Naive thymus-derived CD8-positive, alpha-beta T cell (primary cell): ENCODE results near the gene WSB1. TPM values are rescaled to one million over a fixed set of nuclear protein-coding genes. Genes with fewer than 3 reads are reported as not detected.
"Not testable (repeated sequence)": the region's sequence is repeated elsewhere in the genome, so short reads cannot be mapped to it uniquely, and the experiment has no call there.

Source experiments
- ATAC-seq, 2 donors: fragments of 150-1000 bp; cut with Tn5 transposase in 1 of 2; sonication (Bioruptor Pico), chemical (Tn5 transposase) in 1 of 2; 1 replicate in 1 of 2; 2 replicates in 1 of 2; pipeline ENCODE4 v1.10.0; 2021; ENCODE audit warnings: mild to moderate bottlenecking in 2 of 2, moderate library complexity in 2 of 2
- POLR2A ChIA-PET: fragments of 350-600 bp; sonication (Branson Sonifier 250); formaldehyde crosslinking; loops from one replicate; lab custom pipeline; 2021; ENCODE audit warnings: antibody characterized with exemption; lab: Charles Lee
- DNase-seq, 10 donors: peaks; one replicate each; pipeline versions ENCODE4 v3.0.0 to v3.0.0-alpha.2; 2020 to 2022
- H3K27ac Mint-ChIP-seq, 10 donors: one replicate each; pipeline ENCODE4 v1.8.0; 2020 to 2022; ENCODE audit warnings: mild to moderate bottlenecking in 10 of 10, mixed read lengths in 10 of 10, moderate library complexity in 4 of 10, inconsistent platforms in 1 of 10
- H3K27me3 Mint-ChIP-seq, 5 donors: one replicate each; pipeline ENCODE4 v1.8.0; 2021 to 2022; ENCODE audit warnings: mixed read lengths in 5 of 5
- H3K36me3 Mint-ChIP-seq, 3 donors: one replicate each; pipeline ENCODE4 v1.8.0; 2020 to 2022; ENCODE audit warnings: mixed read lengths in 3 of 3, mild to moderate bottlenecking in 2 of 3, inconsistent platforms in 1 of 3
- H3K4me1 Mint-ChIP-seq, 4 donors: one replicate each; pipeline ENCODE4 v1.8.0; 2021 to 2022; ENCODE audit warnings: mixed read lengths in 4 of 4
- H3K4me3 Mint-ChIP-seq, 10 donors: one replicate each; pipeline ENCODE4 v1.8.0; 2020 to 2022; ENCODE audit warnings: mild to moderate bottlenecking in 10 of 10, mixed read lengths in 10 of 10, moderate library complexity in 6 of 10, inconsistent platforms in 1 of 10
- H3K9me3 Mint-ChIP-seq, 9 donors: one replicate each; pipeline ENCODE4 v1.8.0; 2020 to 2022; ENCODE audit warnings: mixed read lengths in 9 of 9, mild to moderate bottlenecking in 3 of 9, inconsistent platforms in 1 of 9, moderate library complexity in 1 of 9
- polyA plus RNA-seq, 3 donors: library from polyadenylated mRNA; unstranded; fragments of 300-500 nt; fragmentation: Illumina TruSeq; gene quantifications; one replicate each; pipeline ENCODE4 v1.2.3, GENCODE V29; 2021
- total RNA-seq, 8 experiments: library from RNA in 2 of 8; stranded (reverse) in 2 of 8; gene quantifications; one replicate each; pipeline ENCODE4 v1.2.3 and lab custom pipeline; 2021 to 2026

WSB1 gene
- total and polyA plus RNA-seq, 5 experiments from 2014 or later: 128 to 186 (median 154) TPM

DNA sequence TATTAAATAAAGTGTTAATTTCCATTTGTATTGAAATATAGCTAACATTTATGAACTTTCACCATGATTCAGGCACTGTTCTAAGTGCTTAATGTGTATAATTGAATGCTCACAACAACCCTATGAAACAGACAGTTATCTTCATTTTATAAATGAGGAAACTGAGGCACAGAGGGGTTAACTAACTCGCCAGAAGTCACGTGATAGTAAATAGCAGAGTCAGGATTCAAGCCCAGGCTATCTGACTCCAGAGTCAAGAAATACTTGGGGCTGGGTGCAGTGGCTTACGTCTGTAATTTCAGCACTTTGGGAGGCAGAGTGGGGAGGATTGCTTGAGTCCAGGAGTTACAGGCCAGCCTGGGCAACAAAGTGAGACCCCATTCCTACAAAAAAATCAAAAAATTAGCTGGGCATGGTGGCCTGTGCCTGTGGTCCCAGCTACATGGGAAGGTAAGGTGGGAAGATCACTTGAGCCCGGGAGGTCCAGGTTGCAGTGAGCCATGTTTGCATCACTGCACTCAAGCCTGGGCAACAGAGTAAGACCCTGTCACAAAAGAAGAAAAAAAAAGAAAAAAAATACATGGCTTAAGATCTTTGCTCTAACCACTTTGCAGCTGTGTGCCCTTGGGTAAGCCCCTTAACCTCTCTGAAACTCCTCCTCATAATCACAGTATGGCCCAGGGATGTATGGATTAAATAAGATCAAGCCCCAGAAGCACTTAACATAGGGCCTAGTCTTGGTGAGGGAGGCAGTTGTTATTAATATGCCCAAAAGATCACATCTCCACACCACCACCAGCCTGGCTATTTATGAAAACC lies 29.0 kb downstream of the WSB1 start:
- Mint-ChIP-seq H3K27ac (peak overlapping the region in 1 of 10 donors; percentile 6), H3K4me1 (no peaks in the 10 kb centered on the region), H3K27me3 (peaks cover 0 to 2% (median 0%) of the 10 kb centered on the region in 5 donors), H3K9me3 (no peaks in the 10 kb centered on the region), H3K4me3 (no peak overlapping the region), H3K36me3 (peaks cover 0 to 5% (median 0%) of the 10 kb centered on the region in 3 donors)
- POLR2A ChIA-PET: interaction anchor here (0.6 kb wide), 1 partner anchor 219 kb away, joined by 3 read pairs; no protein-coding TSS in a partner anchor
- DNase-seq (no peak), ATAC-seq (no peak)

- no peak for ATAC-seq
- Mint-ChIP-seq H3K36me3 (no peaks in the 10 kb centered on the region), H3K4me1 (no peaks in the 10 kb centered on the region), H3K4me3 (no peak overlapping the region), H3K27me3 (peaks cover 0 to 2% (median 0%) of the 10 kb centered on the region in 5 donors), H3K9me3 (no peaks in the 10 kb centered on the region), H3K27ac (no peak overlapping the region)
- DNase-seq: no peak
- POLR2A ChIA-PET: interaction anchor here (0.6 kb wide), 1 partner anchor 218 kb away, joined by 3 read pairs; no protein-coding TSS in a partner anchor
Observed at GRCh38 chr17:27323538-27324215, 29.8 kb downstream of the WSB1 start.

- POLR2A ChIA-PET: no interaction called here
- H3K27ac Mint-ChIP-seq: no peak overlapping the region
- no peaks in the 10 kb centered on the region for H3K4me1 Mint-ChIP-seq
- H3K27me3 Mint-ChIP-seq: peaks cover 0 to 2% (median 0%) of the 10 kb centered on the region in 5 donors
- H3K36me3 Mint-ChIP-seq: no peaks in the 10 kb centered on the region
- no peak overlapping the region for H3K4me3 Mint-ChIP-seq
- no peaks in the 10 kb centered on the region for H3K9me3 Mint-ChIP-seq
- ATAC-seq (no peak), DNase-seq (no peak)
Observed at GRCh38 chr17:27324771-27325339, 30.9 kb downstream of the WSB1 start.

- peaks cover 0 to 2% (median 0%) of the 10 kb centered on the region in 4 donors for H3K4me1 Mint-ChIP-seq
Observed at GRCh38 chr17:27326051-27326450, 32.1 kb downstream of the WSB1 start.

GRCh38 chr17:27326585-27326984 lies 32.7 kb downstream of the WSB1 start:
- Mint-ChIP-seq H3K27me3 (peaks cover 0 to 2% (median 0%) of the 10 kb centered on the region in 5 donors), H3K4me1 (peaks cover 2 to 4% (median 2%) of the 10 kb centered on the region in 4 donors), H3K36me3 (no peaks in the 10 kb centered on the region), H3K9me3 (no peaks in the 10 kb centered on the region), H3K27ac (no peak overlapping the region), H3K4me3 (no peak overlapping the region)
- POLR2A ChIA-PET: interaction anchor here (0.9 kb wide), 1 partner anchor 33 kb away, joined by 3 read pairs; no protein-coding TSS in a partner anchor
- DNase-seq (no peak), ATAC-seq (no peak)

More at GRCh38 chr17:27326051-27326450, 32.1 kb downstream of the WSB1 start:
- DNase-seq: no peak
- POLR2A ChIA-PET: no interaction called here
- no peak for ATAC-seq
- Mint-ChIP-seq H3K9me3 (no peaks in the 10 kb centered on the region), H3K36me3 (no peaks in the 10 kb centered on the region), H3K27ac (peak overlapping the region in 1 of 10 donors; percentile 4), H3K27me3 (peaks cover 0 to 2% (median 0%) of the 10 kb centered on the region in 5 donors), H3K4me3 (no peak overlapping the region)

DNA sequence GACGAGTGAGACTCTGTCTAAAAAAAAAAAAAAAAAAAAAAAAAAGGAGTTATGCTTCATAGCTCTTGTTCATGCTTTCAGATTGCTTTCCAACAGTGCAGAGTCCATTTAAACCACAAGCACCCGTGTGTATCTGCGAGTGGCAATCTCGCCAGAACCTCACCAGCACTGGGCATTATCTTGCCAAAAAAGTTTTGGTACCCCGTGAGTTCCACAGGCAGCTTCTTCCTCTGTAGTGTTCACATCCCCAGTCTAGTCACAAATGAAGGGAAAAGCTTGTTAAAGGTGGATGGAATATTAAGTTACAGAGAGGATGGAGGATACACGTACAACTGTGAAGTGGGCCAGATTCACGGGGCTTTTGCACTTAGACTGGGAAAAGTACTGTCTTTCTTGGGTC lies 33.5 kb downstream of the WSB1 start:
- H3K4me3 Mint-ChIP-seq: no peak overlapping the region
- H3K4me1 Mint-ChIP-seq: peaks cover 2 to 12% (median 10%) of the 10 kb centered on the region in 4 donors
- DNase-seq (no peak), ATAC-seq (no peak)
- POLR2A ChIA-PET: interaction anchor here (0.6 to 0.9 kb wide), 2 partner anchors 16 to 34 kb away, joined by 3 read pairs; no protein-coding TSS in a partner anchor
- H3K36me3 Mint-ChIP-seq: no peaks in the 10 kb centered on the region
- no peak overlapping the region for H3K27ac Mint-ChIP-seq
- H3K27me3 Mint-ChIP-seq: peaks cover 0 to 2% (median 0%) of the 10 kb centered on the region in 5 donors
- no peaks in the 10 kb centered on the region for H3K9me3 Mint-ChIP-seq

DNA sequence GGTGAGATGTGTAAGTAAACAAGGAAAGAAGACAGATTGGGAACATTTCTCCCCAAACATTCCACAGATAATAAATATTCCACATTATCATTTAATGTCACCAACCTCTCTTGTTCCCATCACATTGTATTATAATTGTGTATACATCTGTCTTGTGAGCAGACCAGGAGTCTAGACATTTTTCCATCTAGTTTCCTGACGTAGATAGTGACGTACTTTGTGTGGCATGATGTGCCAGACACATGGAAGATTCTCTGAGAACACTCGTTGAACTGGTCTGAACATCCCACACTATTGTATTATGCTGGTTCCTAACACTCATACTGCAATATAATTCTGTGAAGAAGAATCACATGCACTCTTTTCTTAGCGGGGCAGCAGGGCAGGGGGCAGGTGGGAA lies 34.0 kb downstream of the WSB1 start:
- POLR2A ChIA-PET: interaction anchor here (0.6 kb wide), 1 partner anchor 17 kb away, joined by 3 read pairs; no protein-coding TSS in a partner anchor
- Mint-ChIP-seq H3K9me3 (no peaks in the 10 kb centered on the region), H3K27ac (no peak overlapping the region), H3K4me3 (no peak overlapping the region), H3K4me1 (peaks cover 2 to 16% (median 13%) of the 10 kb centered on the region in 4 donors), H3K36me3 (no peaks in the 10 kb centered on the region), H3K27me3 (peaks cover 0 to 2% (median 0%) of the 10 kb centered on the region in 5 donors)
- ATAC-seq (no peak), DNase-seq (no peak)

DNA sequence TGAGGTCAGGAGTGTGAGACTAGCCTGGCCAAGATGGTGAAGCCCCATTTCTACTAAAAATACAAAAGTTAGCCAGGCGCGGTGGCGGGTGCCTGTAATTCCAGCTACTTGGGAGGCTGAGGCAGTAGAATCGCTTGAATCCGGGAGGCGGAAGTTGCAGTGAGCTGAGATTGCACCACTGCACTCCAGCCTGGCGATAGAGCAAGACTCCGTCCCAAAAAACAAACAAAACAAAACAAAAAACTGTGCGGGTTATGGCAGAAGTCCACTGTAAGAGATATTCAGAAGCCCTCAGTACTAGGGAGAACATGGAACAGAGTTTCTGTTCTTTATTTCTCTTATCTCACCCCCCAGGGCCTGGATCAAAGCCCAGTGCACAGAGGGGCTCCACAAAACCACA lies 34.8 kb downstream of the WSB1 start:
- ATAC-seq, POLR2A ChIA-PET, H3K27me3 Mint-ChIP-seq: not testable (repeated sequence)

GRCh38 chr17:27329146-27329805 lies 35.4 kb downstream of the WSB1 start:
- Mint-ChIP-seq H3K27me3 (peaks cover 0 to 2% (median 0%) of the 10 kb centered on the region in 5 donors), H3K36me3 (no peaks in the 10 kb centered on the region), H3K9me3 (no peaks in the 10 kb centered on the region), H3K27ac (peak overlapping the region in 3 of 10 donors; percentile 36 to 81 (median 67)), H3K4me3 (no peak overlapping the region), H3K4me1 (peaks cover 8 to 27% (median 23%) of the 10 kb centered on the region in 4 donors)
- DNase-seq: no peak
- POLR2A ChIA-PET: no interaction called here
- no peak for ATAC-seq

More for the DNA sequence above, 34.8 kb downstream of the WSB1 start:
- not testable (repeated sequence) for H3K4me3 Mint-ChIP-seq, H3K9me3 Mint-ChIP-seq, DNase-seq, H3K36me3 Mint-ChIP-seq
- Mint-ChIP-seq H3K27ac (peak overlapping the region in 1 of 10 donors; percentile 56), H3K4me1 (peaks cover 4 to 21% (median 19%) of the 10 kb centered on the region in 4 donors)

- no peak for DNase-seq
- no peaks in the 10 kb centered on the region for H3K9me3 Mint-ChIP-seq
- H3K36me3 Mint-ChIP-seq: no peaks in the 10 kb centered on the region
Observed at GRCh38 chr17:27332047-27332393, 38.1 kb downstream of the WSB1 start.

DNA sequence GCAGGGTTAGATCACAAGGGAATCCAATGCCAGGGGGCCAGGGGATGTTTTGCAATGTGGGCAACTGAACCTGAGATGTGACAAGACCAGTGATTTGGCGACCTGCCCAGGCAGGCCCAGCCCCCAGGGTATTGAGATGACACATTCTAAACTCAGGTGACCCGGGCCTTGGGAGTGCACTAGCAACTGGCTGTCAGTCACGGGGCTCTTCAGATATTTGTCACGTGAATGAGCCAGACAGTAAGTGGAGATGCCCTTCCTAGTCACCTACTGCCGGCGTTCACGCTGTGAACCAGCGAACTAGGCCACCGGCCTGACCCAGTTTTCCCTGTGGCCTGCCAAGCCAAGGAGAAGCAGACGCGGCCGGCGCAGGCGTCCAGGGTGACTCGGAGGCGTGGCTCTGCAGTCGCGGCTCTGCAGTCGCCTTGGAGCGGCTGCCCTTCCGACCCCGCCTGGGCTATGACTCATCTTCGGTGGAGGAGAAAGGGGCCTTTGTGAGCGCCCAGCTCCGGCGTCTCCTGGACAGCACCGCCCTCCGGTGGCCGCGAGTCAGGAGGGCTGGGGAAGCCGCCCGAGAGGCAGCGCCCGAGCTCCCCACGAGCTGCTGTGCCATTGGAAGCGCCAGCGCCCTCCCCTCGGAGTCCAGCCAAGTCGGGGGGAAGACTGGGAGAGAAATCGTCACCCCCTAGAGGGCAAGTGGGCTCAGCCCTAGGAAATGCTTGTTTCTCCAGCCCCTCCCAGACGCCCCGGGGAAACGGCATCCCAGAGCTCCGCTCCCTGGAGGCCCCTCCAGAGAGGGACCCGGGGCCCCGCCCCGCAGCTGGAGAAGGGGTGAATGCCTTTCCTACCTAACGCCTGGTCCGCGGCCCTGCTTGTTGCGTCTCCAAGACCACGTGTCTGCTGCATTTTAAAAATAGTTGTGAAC lies 38.8 kb downstream of the WSB1 start:
- Mint-ChIP-seq H3K9me3 (no peaks in the 10 kb centered on the region), H3K27ac (peak overlapping the region; percentile 51 to 98 (median 83)), H3K36me3 (no peaks in the 10 kb centered on the region), H3K27me3 (no peaks in the 10 kb centered on the region), H3K4me1 (peaks cover 8 to 34% (median 23%) of the 10 kb centered on the region in 4 donors), H3K4me3 (peak overlapping the region; percentile 75 to 89 (median 84))
- peak; percentile 84 to 91 for ATAC-seq
- POLR2A ChIA-PET: interaction anchor here (0.6 to 2.6 kb wide), 5 partner anchors 18 to 96 kb away, joined by 3 to 30 read pairs (median 3); partner anchors contain the start of gene WSB1
- peak; percentile 70 to 93 (median 80) for DNase-seq

More at GRCh38 chr17:27332047-27332393, 38.1 kb downstream of the WSB1 start:
- Mint-ChIP-seq H3K27me3 (peaks cover 0 to 2% (median 0%) of the 10 kb centered on the region in 5 donors), H3K4me1 (peaks cover 8 to 34% (median 23%) of the 10 kb centered on the region in 4 donors), H3K27ac (peak overlapping the region in 9 of 10 donors; percentile 60 to 94 (median 77)), H3K4me3 (peak overlapping the region; percentile 75 to 89 (median 82))
- no peak for ATAC-seq
- POLR2A ChIA-PET: interaction anchor here (2.6 kb wide), 1 partner anchor 38 kb away, joined by 30 read pairs; the partner anchor contains the start of gene WSB1
